Measurements from ENCODE around the gene LGALS14.

Gene LGALS14

DNA sequence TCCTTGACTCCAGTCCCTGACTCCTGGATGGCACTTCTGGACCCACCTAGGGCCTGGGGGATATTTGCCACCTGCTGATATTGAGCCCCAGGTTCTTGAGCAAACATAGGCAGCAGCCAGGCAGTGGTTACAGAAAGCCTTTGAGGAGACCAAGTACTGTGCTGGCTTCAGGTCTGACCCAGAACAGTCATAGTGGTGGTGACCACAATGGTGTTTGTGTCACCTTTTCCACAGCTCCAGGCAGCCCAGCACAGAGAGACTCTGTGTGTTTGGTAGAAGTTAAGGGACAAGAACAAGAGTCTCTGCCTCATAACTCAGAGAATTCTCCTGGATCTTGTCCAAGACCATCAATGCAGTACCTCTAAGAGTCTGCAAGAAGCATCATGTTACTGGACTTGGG, 48.1 kb downstream of the LGALS14 start:
- no peak for DNase-seq

- DNase-seq = no peak
Measured at GRCh38 chr19:39752795-39753194, 48.5 kb downstream of the LGALS14 start.

- DNase-seq = no peak
Measured at GRCh38 chr19:39754544-39754943, 50.3 kb downstream of the LGALS14 start.

DNA sequence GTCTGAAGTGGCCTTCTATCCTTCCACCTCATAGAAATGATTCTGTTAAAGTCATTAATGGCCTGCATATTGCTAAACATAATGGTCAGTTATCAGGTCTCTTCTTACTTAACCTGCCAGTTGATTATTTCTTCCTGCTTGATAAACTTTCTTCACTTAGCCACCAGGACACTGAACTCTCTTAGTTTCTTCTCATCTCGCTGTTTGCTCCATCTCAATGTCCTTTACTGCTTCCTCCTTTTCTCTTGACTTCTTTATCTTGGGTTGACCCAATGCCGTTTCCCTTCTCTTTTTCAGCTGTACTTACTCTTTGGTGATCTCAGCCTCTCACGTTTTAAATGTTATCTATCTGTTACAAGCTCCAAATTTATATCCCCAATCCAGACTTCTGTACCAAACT, 50.7 kb downstream of the LGALS14 start:
- DNase-seq = no peak
